ENCODE measurements around the gene GFOD1. TPM values are rescaled to one million over a fixed set of nuclear protein-coding genes. Genes with fewer than 3 reads are reported as not detected.

GFOD1 gene
- total RNA-seq, 4 donors from 2014 or later = 18.3 to 49.1 (median 29.0) TPM

- peaks cover 0 to 3% (median 0%) of the 10 kb centered on the region in 3 donors for H3K4me1 ChIP-seq
- no peak overlapping the region for H3K27ac ChIP-seq
- H3K9me3 ChIP-seq = no peaks in the 10 kb centered on the region
- WGBS, 2 donors (ENCODE audit: low coverage in 1 of 2) = 33 to 44% methylated on average over 1 of the region's 1 CpG
- no peak for ATAC-seq
- no peak overlapping the region for H3K4me3 ChIP-seq
- TF ChIP-seq EP300 (IDR thresholded peaks at IDR 0.05) (no peak), CTCF (IDR thresholded peaks at IDR 0.05) (no peak), POLR2A (IDR thresholded peaks at IDR 0.05) (no peak)
- no peaks in the 10 kb centered on the region for H3K36me3 ChIP-seq
- H3K27me3 ChIP-seq = no peaks in the 10 kb centered on the region
These were observed 113.9 kb downstream of the GFOD1 start for GRCh38 chr6:13373488-13373886.

GRCh38 chr6:13372688-13373487, 114.5 kb downstream of the GFOD1 start:
- Histone ChIP-seq H3K4me1 (peaks cover 0 to 9% (median 0%) of the 10 kb centered on the region in 3 donors), H3K4me3 (no peak overlapping the region), H3K27me3 (no peaks in the 10 kb centered on the region), H3K27ac (no peak overlapping the region), H3K9me3 (no peaks in the 10 kb centered on the region), H3K36me3 (no peaks in the 10 kb centered on the region)
- whole genome bisulfite sequencing, 2 donors (ENCODE audit: low coverage in 1 of 2) = 69 to 79% methylated on average over 5 to 8 of the region's 9 CpGs
- no peak for ATAC-seq
- no peak for TF ChIP-seq EP300 (IDR thresholded peaks at IDR 0.05)
- TF ChIP-seq POLR2A (IDR thresholded peaks at IDR 0.05) = no peak
- TF ChIP-seq POLR2AphosphoS5 (IDR thresholded peaks at IDR 0.05) = no peak
- no peak for TF ChIP-seq CTCF (IDR thresholded peaks at IDR 0.05)

- 61 to 77% methylated on average over 3 to 4 of the region's 6 CpGs for WGBS, 2 donors (ENCODE audit: low coverage in 1 of 2)
- ATAC-seq = no peak
These were observed 115.3 kb downstream of the GFOD1 start for GRCh38 chr6:13372076-13372475.

GRCh38 chr6:13371421-13372072, 115.9 kb downstream of the GFOD1 start:
- TF ChIP-seq EP300 (IDR thresholded peaks at IDR 0.05) = no peak
- TF ChIP-seq CTCF (IDR thresholded peaks at IDR 0.05) = no peak
- no peak for TF ChIP-seq POLR2AphosphoS5 (IDR thresholded peaks at IDR 0.05)
- TF ChIP-seq POLR2A (IDR thresholded peaks at IDR 0.05) = no peak
- Histone ChIP-seq H3K27ac (no peak overlapping the region), H3K36me3 (no peaks in the 10 kb centered on the region), H3K27me3 (no peaks in the 10 kb centered on the region), H3K9me3 (no peaks in the 10 kb centered on the region), H3K4me3 (no peak overlapping the region), H3K4me1 (peaks cover 0 to 11% (median 0%) of the 10 kb centered on the region in 3 donors)
- ATAC-seq = no peak
- 80 to 88% methylated on average over 2 to 3 of the region's 9 CpGs for WGBS, 2 donors (ENCODE audit: low coverage in 1 of 2)

More at GRCh38 chr6:13372076-13372475, 115.3 kb downstream of the GFOD1 start:
- H3K27ac ChIP-seq = no peak overlapping the region
- no peak overlapping the region for H3K4me3 ChIP-seq
- H3K27me3 ChIP-seq = no peaks in the 10 kb centered on the region
- H3K36me3 ChIP-seq = no peaks in the 10 kb centered on the region
- H3K9me3 ChIP-seq = no peaks in the 10 kb centered on the region
- H3K4me1 ChIP-seq = peaks cover 0 to 11% (median 0%) of the 10 kb centered on the region in 3 donors
- no peak for TF ChIP-seq EP300 (IDR thresholded peaks at IDR 0.05)
- no peak for TF ChIP-seq CTCF (IDR thresholded peaks at IDR 0.05)
- no peak for TF ChIP-seq POLR2A (IDR thresholded peaks at IDR 0.05)
- no peak for TF ChIP-seq POLR2AphosphoS5 (IDR thresholded peaks at IDR 0.05)

All from gastroesophageal sphincter (tissue), 4 donors.